LNCAP (cell line): Measurements from ENCODE around the gene UBQLN4.

Experiments used
- TF ChIP-seq, protein P1 (sequence below): fragments of 450-650 bp; IDR thresholded peaks from 2 replicates; pipeline ENCODE4 v1.5.1; 2017; ENCODE audit warnings: mild to moderate bottlenecking

UBQLN4 gene

DNA sequence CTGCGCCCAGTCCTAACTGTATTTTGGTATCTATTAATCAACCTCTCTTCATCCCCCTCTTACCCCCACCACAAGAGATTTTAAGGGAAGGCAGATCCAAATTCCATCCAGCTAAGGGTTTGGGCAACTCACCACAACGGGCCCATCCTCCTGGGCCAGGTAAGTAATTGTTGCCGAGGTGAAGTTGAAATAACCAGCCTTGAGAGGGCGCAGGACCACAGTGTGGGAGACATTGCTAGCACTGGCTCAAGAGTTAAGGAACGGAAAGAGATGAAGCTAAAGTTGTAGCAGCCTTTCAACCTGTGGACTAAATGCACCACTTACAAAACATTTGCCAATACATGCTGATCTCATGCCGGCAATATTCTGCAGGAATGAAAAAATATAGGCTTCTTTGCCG lies 38.8 kb downstream of the UBQLN4 start:
- TF ChIP-seq, protein P1, sequence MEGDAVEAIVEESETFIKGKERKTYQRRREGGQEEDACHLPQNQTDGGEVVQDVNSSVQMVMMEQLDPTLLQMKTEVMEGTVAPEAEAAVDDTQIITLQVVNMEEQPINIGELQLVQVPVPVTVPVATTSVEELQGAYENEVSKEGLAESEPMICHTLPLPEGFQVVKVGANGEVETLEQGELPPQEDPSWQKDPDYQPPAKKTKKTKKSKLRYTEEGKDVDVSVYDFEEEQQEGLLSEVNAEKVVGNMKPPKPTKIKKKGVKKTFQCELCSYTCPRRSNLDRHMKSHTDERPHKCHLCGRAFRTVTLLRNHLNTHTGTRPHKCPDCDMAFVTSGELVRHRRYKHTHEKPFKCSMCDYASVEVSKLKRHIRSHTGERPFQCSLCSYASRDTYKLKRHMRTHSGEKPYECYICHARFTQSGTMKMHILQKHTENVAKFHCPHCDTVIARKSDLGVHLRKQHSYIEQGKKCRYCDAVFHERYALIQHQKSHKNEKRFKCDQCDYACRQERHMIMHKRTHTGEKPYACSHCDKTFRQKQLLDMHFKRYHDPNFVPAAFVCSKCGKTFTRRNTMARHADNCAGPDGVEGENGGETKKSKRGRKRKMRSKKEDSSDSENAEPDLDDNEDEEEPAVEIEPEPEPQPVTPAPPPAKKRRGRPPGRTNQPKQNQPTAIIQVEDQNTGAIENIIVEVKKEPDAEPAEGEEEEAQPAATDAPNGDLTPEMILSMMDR, result no peak

- TF ChIP-seq, protein P1, result no peak
Measured at GRCh38 chr1:156012051-156012817, 41.4 kb downstream of the UBQLN4 start.

DNA sequence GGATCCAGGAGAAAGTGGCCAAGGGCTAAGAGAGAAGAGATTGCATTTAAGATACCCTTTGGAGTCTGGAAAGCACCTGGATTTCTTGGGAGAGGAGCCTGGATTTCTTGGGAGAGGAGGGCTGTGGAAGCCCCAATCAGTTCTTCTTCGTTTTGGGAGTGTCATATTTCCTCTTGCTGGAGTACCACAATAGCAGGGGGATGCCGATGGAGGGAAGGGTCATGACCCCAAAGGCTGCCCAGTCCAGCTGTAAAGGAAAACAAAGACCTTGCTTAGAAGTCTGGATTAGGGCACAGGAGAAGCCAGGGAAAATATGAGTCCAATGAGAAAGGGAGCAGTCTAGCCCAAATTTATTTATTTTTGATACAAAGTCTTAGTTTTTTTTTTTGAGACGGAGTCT lies 44.2 kb downstream of the UBQLN4 start:
- TF ChIP-seq, protein P1, result no peak

DNA sequence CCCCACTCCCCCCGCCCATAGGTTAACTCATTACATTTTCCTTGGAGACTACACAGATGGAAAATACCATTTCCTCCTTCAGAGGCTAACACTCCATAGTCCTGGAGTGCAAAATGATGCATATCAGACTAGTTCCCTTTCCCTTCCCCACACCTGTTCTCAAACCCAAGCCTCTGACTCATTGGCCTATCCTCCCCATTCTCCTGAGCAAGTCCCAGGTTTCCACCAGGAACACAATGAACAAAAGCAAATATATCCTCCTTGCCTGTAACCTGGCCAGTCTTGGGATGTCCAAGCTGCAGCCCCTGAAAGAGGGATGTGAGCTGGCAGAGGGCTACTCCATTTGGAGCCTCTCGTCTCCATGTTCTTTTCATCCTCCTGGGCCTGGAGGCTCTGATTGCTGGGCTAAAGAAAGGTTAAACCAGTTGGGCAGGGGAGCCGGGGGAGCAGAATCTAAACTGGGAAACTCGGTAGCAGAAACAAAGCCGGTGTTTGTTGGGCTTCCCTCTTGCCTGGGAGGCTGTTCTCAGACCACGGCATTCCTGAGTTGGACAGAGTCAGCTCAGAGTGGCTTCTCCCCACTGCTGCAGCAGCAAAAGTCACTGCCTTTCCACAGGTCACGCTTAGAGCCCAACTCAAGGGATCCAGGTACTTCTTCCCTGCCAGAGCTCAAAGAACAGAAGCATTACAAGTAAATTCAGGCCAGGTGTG lies 46.8 kb downstream of the UBQLN4 start:
- TF ChIP-seq, protein P1, result no peak

- TF ChIP-seq, protein P1, result no peak
Measured at GRCh38 chr1:156004843-156005584, 48.6 kb downstream of the UBQLN4 start.

GRCh38 chr1:156003923-156004188 lies 49.7 kb downstream of the UBQLN4 start:
- TF ChIP-seq, protein P1, result no peak

GRCh38 chr1:156002188-156002911 lies 51.2 kb downstream of the UBQLN4 start:
- TF ChIP-seq, protein P1, result no peak
